Activated CD8-positive, alpha-beta T cell treated with anti-CD3 and anti-CD28 coated beads, Interleukin-2, amount 10 ng/mL, durations not matched to agents 7 days and 5 days (primary cell): ENCODE measurements around the gene SLC15A4. TPM values are rescaled to one million over a fixed set of nuclear protein-coding genes. Genes with fewer than 3 reads are reported as not detected.

Experiments used
- ATAC-seq: fragments of 150-1000 bp; cut with Tn5 transposase; one replicate; pipeline ENCODE4 v1.10.0; 2021; ENCODE audit warnings: moderate library complexity
- CTCF ChIA-PET: fragments of 350-600 bp; sonication (Branson Sonifier 250); formaldehyde crosslinking; loops from one replicate; lab custom pipeline; 2021; ENCODE audit warnings: antibody characterized with exemption; lab: Charles Lee
- POLR2A ChIA-PET: fragments of 350-600 bp; sonication (Branson Sonifier 250); formaldehyde crosslinking; loops from one replicate; lab custom pipeline; 2021; ENCODE audit warnings: antibody characterized with exemption; lab: Charles Lee
- DNase-seq: peaks from one replicate; pipeline ENCODE4 v3.0.0-alpha.2; 2020
- H3K27ac Mint-ChIP-seq: one replicate; pipeline ENCODE4 v1.8.0; 2021; ENCODE audit warnings: mild to moderate bottlenecking, mixed read lengths
- H3K27me3 Mint-ChIP-seq: one replicate; pipeline ENCODE4 v1.8.0; 2021; ENCODE audit warnings: low read depth, mixed read lengths
- H3K36me3 Mint-ChIP-seq: one replicate; pipeline ENCODE4 v1.8.0; 2021; ENCODE audit warnings: low read depth, mixed read lengths
- H3K4me1 Mint-ChIP-seq: one replicate; pipeline ENCODE4 v1.8.0; 2021; ENCODE audit warnings: low read depth, mixed read lengths
- H3K4me3 Mint-ChIP-seq: one replicate; pipeline ENCODE4 v1.8.0; 2021; ENCODE audit warnings: mild to moderate bottlenecking, mixed read lengths
- H3K9me3 Mint-ChIP-seq: one replicate; pipeline ENCODE4 v1.8.0; 2022; ENCODE audit warnings: mixed read lengths; ENCODE audit not compliant: insufficient read depth
- total RNA-seq, 2 experiments: library from RNA; stranded (reverse); gene quantifications; one replicate each; pipeline ENCODE4 v1.2.3, GENCODE V29; 2021

SLC15A4 gene
- total RNA-seq, 2 experiments from 2014 or later = 23.2 to 23.8 TPM

DNA sequence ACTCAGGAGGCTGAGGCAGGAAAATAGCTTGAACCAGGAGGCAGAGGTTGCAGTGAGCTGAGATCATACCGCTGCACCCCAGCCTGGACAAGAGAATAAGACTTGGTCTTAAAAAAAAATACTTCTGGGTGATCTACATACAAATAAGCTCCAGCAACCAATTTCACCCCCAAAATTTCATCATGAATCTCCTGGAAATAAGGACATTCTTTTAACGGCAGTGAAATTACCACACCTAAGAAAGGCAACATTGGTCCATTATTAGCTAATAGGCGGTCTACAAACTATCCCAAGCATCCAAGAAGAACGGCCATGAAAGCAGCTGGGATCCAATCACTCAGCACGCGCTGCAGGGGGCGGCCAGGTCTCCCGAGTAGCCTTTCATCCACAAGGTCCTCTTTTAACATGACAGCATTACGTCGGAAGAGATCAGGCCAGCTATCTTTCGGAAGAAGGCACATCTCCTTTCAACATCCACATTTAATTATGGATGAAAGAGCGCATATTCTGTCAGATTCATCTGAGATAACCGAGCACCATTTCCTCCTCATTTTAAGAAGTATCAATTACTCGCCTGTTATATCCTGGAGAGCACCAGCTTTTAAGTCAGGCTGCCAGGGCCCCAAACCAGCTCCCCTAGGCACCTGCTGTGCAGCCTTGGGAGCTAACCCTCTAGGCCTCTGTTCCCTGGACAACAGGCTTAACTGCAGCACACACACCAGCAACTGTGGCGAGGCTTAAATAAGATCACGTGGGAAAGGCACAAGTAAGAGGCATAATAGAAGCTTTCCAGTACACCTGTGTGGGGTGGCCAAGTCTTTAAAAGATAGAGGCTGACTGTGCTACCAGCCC lies 4.2 kb downstream of the SLC15A4 start:
- DNase-seq (no peak), ATAC-seq (no peak)
- ChIA-PET POLR2A (interaction anchor here (1.0 kb wide), 2 partner anchors 10 to 12 kb away, joined by 3 read pairs; no protein-coding TSS in a partner anchor), CTCF (no interaction called here)
- Mint-ChIP-seq H3K4me3 (no peak overlapping the region), H3K9me3 (no peaks in the 10 kb centered on the region), H3K27me3 (no peaks in the 10 kb centered on the region), H3K4me1 (peaks cover 51% of the 10 kb centered on the region), H3K36me3 (peaks cover 30% of the 10 kb centered on the region), H3K27ac (no peak overlapping the region)

DNA sequence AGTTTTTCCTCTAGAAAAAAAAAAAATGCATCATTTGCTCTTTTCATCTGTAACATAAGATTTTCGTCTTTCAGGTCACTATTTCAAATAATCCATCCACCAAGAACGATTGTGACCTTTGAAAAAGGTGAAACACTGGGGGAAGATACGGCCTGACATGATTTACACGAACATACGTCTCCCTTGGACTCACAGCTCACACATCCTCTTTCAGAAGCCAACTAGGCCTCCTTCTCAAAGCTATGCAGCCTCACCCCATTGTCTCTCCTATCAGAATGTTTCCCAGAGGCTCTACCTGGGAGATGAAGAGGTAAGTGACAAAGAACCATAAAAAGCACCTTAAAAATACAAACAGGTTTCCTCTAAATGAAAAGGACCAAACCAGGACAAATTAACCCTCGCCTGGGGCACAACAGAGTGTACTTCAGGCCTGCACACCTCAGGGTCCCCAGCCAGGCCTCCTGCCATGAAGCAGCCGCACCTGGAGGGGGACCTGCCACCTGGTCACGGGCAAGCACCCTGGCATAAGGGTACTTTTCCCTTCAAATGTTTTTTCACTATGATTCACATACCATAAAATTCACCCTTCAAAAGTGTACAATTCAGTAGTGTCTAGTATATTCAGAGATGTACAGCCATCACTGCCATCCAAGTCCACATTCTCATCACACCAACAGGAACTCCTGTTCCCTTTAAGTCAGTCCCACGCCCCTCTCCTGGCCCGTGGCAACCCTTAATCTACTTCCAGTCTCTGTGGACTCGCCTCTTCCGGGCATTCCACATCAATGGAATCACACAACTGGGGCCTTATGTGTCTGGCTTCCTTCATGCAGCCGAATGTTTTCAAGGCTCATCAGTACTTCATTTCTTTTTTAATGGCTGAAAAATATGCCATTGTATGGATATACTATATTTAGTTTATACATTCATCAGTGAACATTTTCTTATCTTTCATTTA lies 5.4 kb downstream of the SLC15A4 start:
- POLR2A ChIA-PET = interaction anchor here (1.0 kb wide), 2 partner anchors 11 to 13 kb away, joined by 3 read pairs; no protein-coding TSS in a partner anchor
- no peaks in the 10 kb centered on the region for H3K27me3 Mint-ChIP-seq
- CTCF ChIA-PET = no interaction called here
- H3K4me1 Mint-ChIP-seq = peaks cover 51% of the 10 kb centered on the region
- DNase-seq = no peak
- ATAC-seq = no peak
- no peaks in the 10 kb centered on the region for H3K9me3 Mint-ChIP-seq
- no peak overlapping the region for H3K4me3 Mint-ChIP-seq
- H3K27ac Mint-ChIP-seq = peak overlapping the region; percentile 28
- H3K36me3 Mint-ChIP-seq = peaks cover 42% of the 10 kb centered on the region

DNA sequence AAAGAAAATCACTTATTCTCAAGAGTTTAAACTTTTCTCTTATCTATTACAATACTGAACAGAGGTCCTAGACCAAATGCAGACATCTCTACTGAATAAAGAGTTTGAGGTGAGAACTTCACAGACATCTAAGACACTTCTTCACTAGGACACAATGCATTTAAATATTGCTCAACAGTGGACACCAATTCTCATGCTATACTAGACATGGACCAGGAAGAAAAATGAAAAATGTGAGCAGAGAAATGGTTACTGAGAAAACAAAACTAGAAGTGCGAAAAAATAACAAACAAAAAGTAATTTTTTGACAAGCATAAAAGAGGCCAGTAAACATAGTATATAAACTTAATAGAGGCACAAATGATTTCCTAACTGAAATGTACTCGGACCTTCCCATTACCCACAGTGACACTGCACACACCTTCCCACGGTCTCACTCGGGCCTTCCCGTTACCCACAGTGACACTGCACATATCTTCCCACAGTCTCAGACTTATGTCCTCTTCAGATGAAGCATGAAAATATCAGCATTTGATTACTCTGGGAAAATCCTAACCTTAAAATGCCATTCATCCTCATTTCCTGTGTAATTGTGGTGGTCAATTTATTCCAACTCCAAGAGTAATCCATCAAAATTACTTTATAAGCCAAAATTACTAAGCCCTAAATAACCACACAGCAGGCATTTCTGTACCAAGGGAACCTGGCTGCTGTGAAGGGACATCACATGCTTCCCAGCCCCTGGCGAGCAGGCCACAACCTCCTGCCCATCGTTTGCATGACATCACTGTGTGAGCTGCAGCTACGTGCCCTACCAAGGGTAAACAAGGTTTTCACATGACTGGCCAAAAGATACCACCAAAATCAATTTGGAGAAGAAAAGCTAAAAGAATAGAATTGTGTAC lies 6.4 kb downstream of the SLC15A4 start:
- ChIA-PET POLR2A (no interaction called here), CTCF (no interaction called here)
- H3K9me3 Mint-ChIP-seq = no peaks in the 10 kb centered on the region
- no peak overlapping the region for H3K27ac Mint-ChIP-seq
- DNase-seq = no peak
- H3K27me3 Mint-ChIP-seq = no peaks in the 10 kb centered on the region
- peaks cover 49% of the 10 kb centered on the region for H3K36me3 Mint-ChIP-seq
- no peak overlapping the region for H3K4me3 Mint-ChIP-seq
- peaks cover 54% of the 10 kb centered on the region for H3K4me1 Mint-ChIP-seq
- peak; percentile 53 for ATAC-seq

DNA sequence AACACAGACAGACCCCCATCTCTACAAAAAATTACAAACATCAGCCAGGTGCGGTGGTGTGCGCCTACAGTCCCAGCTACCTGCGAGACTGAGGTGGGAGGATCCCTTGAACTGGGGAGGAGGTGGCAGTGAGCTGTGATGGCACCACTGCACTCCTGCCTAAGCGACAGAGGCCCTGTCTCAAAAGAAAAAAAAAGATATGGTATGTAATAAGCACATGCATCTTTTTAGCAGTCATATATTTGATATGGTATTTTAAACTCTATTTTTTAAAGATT lies 7.2 kb downstream of the SLC15A4 start:
- Mint-ChIP-seq H3K27me3 (no peaks in the 10 kb centered on the region), H3K4me1 (peaks cover 52% of the 10 kb centered on the region), H3K4me3 (no peak overlapping the region), H3K27ac (no peak overlapping the region), H3K9me3 (no peaks in the 10 kb centered on the region), H3K36me3 (peaks cover 45% of the 10 kb centered on the region)
- ATAC-seq = no peak
- POLR2A ChIA-PET = no interaction called here
- DNase-seq = no peak
- CTCF ChIA-PET = no interaction called here

DNA sequence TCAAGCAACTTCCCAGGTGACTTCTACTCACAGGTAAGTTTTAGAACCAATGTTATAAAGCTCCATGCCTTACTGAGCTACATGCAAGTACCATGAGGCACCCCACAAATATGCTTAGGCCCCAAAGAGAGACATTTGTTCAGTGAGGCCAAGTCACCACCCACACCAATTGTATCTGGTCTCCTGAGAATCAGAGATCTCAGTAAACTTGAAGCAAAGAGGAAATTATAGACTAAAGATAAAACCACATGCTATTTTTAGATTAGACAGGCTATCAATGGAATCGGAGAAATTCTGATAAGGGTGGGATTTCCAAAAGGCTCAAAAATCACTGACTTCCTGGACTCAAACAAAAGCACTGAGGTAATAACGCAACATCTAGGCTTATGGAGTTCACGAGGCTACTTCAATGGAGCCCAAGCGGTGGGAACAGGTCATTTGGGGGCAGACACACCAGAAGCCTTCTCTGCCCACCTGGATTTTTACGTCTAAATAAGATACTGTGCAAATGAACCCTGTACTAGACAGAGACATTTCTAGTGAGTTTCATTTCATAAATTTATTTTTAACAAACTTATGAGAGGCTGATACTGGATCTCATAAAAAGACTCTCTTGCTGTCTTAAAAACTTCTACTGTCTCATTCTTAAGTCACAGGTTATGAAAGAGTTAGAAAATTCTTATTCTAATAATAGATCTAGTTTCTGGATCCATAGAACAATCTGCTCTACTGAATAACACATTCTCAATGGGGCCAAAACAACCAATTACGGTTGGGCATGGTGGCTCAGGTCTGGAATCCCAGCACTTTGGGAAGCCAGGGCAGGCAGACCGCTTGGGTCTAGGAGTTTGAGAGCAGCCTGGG lies 7.7 kb downstream of the SLC15A4 start:
- no peak for ATAC-seq
- ChIA-PET CTCF (no interaction called here), POLR2A (no interaction called here)
- Mint-ChIP-seq H3K27me3 (no peaks in the 10 kb centered on the region), H3K27ac (no peak overlapping the region), H3K36me3 (peaks cover 43% of the 10 kb centered on the region), H3K4me1 (peaks cover 50% of the 10 kb centered on the region), H3K4me3 (no peak overlapping the region), H3K9me3 (no peaks in the 10 kb centered on the region)
- no peak for DNase-seq

DNA sequence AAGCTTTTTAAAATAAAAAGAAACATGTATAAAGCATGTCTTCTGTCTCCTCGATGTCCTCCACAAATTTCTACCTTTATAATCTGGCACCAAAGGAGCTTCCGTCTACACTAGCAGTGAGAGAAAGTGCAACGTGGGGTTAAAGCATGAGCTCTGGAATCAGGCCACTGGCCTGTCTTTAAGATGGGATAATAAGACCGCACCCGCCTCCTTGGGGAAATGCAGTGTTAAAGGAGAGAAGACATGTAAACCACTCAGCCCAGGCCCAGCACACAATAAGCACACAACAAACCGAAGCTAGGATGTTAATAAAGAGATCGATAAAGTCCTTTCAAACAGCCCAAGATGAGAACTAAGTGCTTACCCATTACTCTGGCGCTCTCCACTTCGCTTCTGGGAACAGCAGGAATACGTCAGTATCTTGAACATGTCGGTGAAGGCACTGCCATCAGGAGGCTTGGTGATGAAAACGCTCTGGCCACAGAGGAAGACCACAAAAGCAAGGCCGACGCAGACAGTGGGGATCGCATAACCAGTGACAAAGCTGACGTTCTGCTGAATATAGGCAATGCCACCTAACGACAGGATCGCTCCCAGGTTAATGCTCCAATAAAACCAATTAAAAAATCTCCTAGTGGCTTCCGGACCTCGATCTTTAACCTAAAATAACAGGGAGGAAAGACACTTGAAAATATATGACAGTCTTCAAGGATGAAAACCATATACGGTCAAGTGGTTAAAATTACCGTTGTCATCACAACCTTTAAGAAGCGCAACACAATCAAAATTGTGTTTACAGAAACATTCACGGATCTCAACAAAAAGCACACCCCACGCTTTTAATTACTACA lies 9.1 kb downstream of the SLC15A4 start:
- POLR2A ChIA-PET = no interaction called here
- Mint-ChIP-seq H3K27me3 (no peaks in the 10 kb centered on the region), H3K4me1 (peaks cover 50% of the 10 kb centered on the region)

DNA sequence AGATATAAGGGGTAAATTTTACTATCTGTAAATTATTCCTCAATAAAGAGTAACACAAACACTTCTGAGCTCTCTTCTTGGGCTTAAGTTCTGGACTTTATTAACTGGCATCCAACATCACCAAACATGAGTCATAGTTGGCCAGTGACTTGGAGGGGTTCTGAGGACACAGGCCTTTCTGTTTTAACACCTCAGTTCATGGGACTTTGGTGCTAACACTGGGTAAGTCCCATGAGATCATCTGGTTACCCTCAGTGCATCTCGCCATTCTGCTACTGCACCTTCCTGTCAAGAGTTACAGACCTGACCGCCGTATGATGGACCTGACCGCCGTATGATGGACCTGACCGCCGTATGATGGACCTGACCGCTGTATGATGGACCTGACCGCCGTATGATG lies 9.9 kb downstream of the SLC15A4 start:
- peaks cover 38% of the 10 kb centered on the region for H3K36me3 Mint-ChIP-seq
- peaks cover 46% of the 10 kb centered on the region for H3K4me1 Mint-ChIP-seq
- DNase-seq = no peak
- ChIA-PET POLR2A (no interaction called here), CTCF (no interaction called here)
- no peak overlapping the region for H3K4me3 Mint-ChIP-seq
- H3K9me3 Mint-ChIP-seq = no peaks in the 10 kb centered on the region
- H3K27ac Mint-ChIP-seq = no peak overlapping the region
- H3K27me3 Mint-ChIP-seq = no peaks in the 10 kb centered on the region
- ATAC-seq = no peak

More for the DNA sequence above, 9.1 kb downstream of the SLC15A4 start:
- no peak for ATAC-seq
- DNase-seq = no peak
- no peaks in the 10 kb centered on the region for H3K9me3 Mint-ChIP-seq
- H3K27ac Mint-ChIP-seq = no peak overlapping the region
- H3K36me3 Mint-ChIP-seq = peaks cover 39% of the 10 kb centered on the region
- CTCF ChIA-PET = no interaction called here
- no peak overlapping the region for H3K4me3 Mint-ChIP-seq

DNA sequence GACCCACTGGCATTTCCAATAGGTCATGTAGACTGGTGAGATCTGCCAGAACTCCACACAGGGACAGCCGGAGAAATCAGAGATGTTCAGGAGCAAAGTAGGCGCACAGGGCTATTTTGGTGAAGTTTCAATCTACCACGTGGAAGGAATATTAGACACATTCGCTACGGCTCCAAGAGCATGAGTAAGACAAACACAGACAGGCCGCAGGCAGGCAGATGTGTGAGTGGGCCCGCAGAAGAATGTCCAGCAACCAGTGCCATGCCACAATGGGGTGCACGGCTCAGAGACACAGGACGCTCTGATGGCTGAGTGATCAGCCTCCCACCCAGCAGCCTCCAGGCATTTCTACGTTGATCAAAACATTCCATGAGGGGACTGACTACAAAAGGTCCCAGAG lies 10.4 kb downstream of the SLC15A4 start:
- H3K4me1 Mint-ChIP-seq = peaks cover 43% of the 10 kb centered on the region
- ChIA-PET CTCF (no interaction called here), POLR2A (no interaction called here)
- DNase-seq (no peak), ATAC-seq (no peak)
- H3K27me3 Mint-ChIP-seq = no peaks in the 10 kb centered on the region
- H3K4me3 Mint-ChIP-seq = no peak overlapping the region
- peaks cover 42% of the 10 kb centered on the region for H3K36me3 Mint-ChIP-seq
- H3K27ac Mint-ChIP-seq = no peak overlapping the region
- H3K9me3 Mint-ChIP-seq = no peaks in the 10 kb centered on the region

DNA sequence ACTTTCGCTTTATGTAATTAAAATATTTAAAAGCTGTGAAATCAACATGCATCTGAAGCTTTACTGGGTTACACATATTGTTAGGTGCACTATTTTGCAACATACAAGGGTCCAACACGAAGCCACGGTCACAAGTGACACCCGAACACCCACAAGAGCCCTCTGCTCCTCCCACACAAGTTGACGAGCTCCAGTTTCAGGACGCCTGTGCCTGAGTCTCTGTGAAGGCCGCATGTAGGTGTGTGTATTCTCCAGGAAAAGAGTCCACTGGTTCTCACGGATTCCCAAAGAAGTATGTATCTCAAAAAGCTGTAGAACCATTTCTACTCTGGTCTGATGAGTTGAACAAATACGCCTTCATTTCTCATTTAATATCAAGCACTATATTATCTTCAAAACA lies 12.0 kb downstream of the SLC15A4 start:
- ChIA-PET POLR2A (no interaction called here), CTCF (interaction anchor here (1.1 to 1.4 kb wide), 2 partner anchors 18 kb away, joined by 3 read pairs; no protein-coding TSS in a partner anchor)
- Mint-ChIP-seq H3K27me3 (no peaks in the 10 kb centered on the region), H3K27ac (peak overlapping the region; percentile 14), H3K4me3 (no peak overlapping the region), H3K36me3 (peaks cover 48% of the 10 kb centered on the region), H3K9me3 (no peaks in the 10 kb centered on the region), H3K4me1 (peaks cover 29% of the 10 kb centered on the region)
- ATAC-seq (no peak), DNase-seq (no peak)
